Measurements from ENCODE around the gene HEG1.

Gene HEG1

DNA sequence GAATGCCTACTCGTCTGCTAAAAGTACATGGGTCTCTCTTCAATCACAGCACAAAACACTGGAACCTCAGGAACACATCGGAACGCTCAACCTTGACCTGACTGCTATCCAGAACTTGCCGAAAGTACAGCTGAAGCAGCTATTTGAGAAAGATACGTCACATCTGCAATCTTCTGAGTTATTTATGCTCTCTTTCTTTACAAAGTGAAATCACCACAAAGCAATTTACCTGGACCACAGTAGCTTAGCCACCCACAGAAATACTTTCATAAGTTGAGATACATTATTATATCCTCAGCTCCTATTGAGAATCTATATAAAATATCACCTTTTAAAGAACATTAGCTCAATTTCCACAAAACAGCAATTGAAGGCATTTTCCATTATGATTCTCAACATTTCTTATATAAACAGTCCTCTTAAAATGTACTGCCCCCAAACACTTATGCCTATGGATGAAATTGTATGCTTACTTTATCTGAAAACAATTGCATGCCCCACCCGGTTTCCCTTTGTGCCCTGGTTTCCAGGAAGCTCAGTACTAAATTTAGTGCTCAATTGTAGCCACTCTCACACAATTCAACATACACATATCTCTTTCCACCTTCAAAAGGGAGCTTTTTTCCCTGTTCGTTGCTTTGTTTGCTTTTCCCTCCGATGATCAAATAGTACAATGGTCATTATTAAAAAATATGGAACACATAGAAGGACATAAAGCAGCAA is 31.8 kb downstream of the HEG1 start:
- in situ Hi-C loops (cut with HindIII; ENCODE audit: low sequenced_read_pairs) = no loop called here
- TF ChIP-seq, protein P1, sequence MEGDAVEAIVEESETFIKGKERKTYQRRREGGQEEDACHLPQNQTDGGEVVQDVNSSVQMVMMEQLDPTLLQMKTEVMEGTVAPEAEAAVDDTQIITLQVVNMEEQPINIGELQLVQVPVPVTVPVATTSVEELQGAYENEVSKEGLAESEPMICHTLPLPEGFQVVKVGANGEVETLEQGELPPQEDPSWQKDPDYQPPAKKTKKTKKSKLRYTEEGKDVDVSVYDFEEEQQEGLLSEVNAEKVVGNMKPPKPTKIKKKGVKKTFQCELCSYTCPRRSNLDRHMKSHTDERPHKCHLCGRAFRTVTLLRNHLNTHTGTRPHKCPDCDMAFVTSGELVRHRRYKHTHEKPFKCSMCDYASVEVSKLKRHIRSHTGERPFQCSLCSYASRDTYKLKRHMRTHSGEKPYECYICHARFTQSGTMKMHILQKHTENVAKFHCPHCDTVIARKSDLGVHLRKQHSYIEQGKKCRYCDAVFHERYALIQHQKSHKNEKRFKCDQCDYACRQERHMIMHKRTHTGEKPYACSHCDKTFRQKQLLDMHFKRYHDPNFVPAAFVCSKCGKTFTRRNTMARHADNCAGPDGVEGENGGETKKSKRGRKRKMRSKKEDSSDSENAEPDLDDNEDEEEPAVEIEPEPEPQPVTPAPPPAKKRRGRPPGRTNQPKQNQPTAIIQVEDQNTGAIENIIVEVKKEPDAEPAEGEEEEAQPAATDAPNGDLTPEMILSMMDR (IDR thresholded peaks at IDR 0.05; ENCODE audit: low read depth, low read length) = no peak

DNA sequence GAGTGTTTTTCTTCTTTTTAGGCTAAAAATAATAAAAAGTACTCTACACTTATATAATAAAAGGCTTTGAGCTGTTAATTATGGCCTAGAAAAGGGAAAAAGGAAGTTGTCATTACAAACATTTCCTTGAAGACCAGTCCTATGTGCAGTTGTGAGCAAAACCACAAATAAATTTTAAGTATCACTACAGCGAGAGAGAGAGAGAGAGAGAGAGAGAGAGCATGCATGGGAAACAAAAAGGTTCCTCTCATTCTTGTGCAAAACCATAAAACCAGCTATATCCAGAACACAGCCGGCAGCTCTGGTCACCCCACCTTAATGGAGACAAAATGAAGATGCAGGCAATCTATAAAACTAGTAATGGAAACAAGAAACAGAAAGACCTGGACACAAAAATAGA is 33.6 kb downstream of the HEG1 start:
- H3K4me3 ChIP-seq (ENCODE audit: low read depth, low read length) = no peak overlapping the region
- in situ Hi-C loops (cut with HindIII; ENCODE audit: low sequenced_read_pairs) = no loop called here
- TF ChIP-seq, protein P1 (IDR thresholded peaks at IDR 0.05; ENCODE audit: low read depth, low read length) = no peak
- DNase-seq (ENCODE audit: low read depth, low spot score) = no peak

More for the DNA sequence above, 31.8 kb downstream of the HEG1 start:
- no peak overlapping the region for H3K4me3 ChIP-seq (ENCODE audit: low read depth, low read length)
- DNase-seq (ENCODE audit: low read depth, low spot score) = no peak

DNA sequence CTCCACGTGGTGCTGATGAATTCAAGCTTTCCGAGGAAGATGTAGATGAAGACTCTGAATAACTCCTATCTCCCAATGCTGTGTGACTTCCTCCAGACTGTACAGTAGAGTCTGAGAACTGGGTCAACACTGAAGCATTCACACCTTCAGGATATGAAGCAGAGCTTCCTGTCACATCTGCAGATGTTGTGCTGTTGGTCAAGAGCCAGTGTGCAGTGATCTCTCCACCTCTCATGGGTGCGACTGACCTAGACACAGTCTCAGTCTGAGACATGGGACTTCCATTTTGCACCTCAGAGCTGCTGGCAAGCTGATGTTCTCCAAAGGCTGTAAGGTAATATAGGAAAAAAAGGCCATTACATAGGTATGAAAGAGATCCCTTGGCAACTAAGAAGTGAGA is 36.5 kb downstream of the HEG1 start:
- in situ Hi-C loops (cut with HindIII; ENCODE audit: low sequenced_read_pairs) = no loop called here
- no peak overlapping the region for H3K4me3 ChIP-seq (ENCODE audit: low read depth, low read length)
- TF ChIP-seq, protein P1 (IDR thresholded peaks at IDR 0.05; ENCODE audit: low read depth, low read length) = no peak
- DNase-seq (ENCODE audit: low read depth, low spot score) = no peak

DNA sequence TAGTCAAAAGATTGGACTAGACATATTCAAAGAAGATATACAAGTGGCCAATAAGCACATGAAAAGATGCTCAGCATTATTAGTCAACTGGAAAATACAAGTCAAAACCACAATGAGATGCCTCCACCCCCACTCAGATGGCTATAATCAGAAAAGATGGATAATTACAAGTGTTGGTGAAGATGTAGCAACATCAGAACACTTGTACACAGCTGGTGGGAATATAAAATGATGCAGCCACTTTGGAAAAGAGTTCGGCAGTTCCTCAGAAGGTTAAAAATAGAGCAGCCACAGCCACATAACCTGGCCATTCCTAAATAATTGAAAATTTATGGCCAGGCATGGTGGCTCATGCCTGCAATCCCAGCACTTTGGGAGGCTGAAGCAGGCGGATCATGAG is 38.4 kb downstream of the HEG1 start:
- TF ChIP-seq, protein P1 (IDR thresholded peaks at IDR 0.05; ENCODE audit: low read depth, low read length) = no peak
- H3K4me3 ChIP-seq (ENCODE audit: low read depth, low read length) = no peak overlapping the region
- DNase-seq (ENCODE audit: low read depth, low spot score) = no peak
- in situ Hi-C loops (cut with HindIII; ENCODE audit: low sequenced_read_pairs) = no loop called here

DNA sequence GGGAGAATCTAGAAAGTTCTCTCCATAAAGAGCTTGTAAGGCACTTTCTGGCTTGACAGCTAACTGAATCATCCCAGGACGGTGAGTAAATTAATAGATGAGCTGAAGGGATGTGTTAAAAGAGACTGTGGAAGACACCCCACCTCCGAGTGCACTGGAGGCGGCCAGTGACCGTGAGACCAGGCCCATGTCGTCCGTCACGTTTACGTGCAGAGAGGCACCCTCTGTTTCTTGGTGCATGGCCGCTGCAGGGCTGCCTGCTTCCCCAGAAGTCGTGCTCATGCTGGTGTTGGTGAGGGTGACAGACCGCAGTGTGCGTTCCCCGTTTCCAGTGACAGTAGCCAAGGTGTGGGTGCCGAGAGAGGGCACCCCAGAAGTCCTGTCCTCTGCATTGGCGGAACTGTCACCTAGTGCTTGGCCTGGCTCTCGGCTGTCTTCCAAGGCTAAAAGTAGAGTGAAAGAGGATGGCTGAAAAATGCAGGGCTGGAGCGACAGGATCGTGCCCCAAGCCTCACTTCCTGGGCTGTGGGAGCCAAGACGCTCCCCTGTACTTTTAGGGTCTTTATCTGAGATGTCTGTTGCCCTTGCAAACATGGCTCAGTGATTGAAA is 41.1 kb downstream of the HEG1 start:
- TF ChIP-seq, protein P1 (IDR thresholded peaks at IDR 0.05; ENCODE audit: low read depth, low read length) = no peak
- in situ Hi-C loops (cut with HindIII; ENCODE audit: low sequenced_read_pairs) = no loop called here
- no peak for DNase-seq (ENCODE audit: low read depth, low spot score)
- no peak overlapping the region for H3K4me3 ChIP-seq (ENCODE audit: low read depth, low read length)

DNA sequence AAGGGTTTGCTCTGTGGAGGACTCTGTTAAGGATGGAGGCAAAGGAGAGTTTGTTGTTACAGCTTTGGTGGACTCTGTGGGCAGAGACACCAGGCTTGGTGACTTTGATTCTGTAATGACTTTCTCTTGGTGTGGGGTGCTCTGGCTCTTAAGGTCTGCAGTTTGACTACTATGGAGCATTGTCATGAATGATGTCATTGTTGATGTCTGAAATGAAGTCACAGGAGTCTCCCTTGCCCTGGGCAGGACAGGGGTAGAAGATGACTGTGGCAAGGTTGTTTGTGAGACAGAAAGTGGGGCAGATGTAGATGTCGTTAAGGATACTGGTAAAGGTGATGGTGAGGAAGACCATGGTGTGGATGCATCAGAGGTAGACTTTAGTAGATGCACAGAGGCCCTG is 42.7 kb downstream of the HEG1 start:
- TF ChIP-seq, protein P1 (IDR thresholded peaks at IDR 0.05; ENCODE audit: low read depth, low read length) = no peak
- in situ Hi-C loops (cut with HindIII; ENCODE audit: low sequenced_read_pairs) = no loop called here
- no peak for DNase-seq (ENCODE audit: low read depth, low spot score)
- H3K4me3 ChIP-seq (ENCODE audit: low read depth, low read length) = no peak overlapping the region

Measured in astrocyte of the spinal cord (primary cell).